Activated CD4-positive, alpha-beta memory T cell treated with anti-CD3 and anti-CD28 coated beads for 36 hours (primary cell): ENCODE data around the gene DNAAF2. TPM values are rescaled to one million over a fixed set of nuclear protein-coding genes. Genes with fewer than 3 reads are reported as not detected.
A peak's percentile ranks its signal among the peaks of the same experiment; 100 is the strongest.
"Not testable (repeated sequence)": the region's sequence is repeated elsewhere in the genome, so short reads cannot be mapped to it uniquely, and the experiment has no call there.

Experiments used
- CTCF ChIA-PET: fragments of 350-600 bp; sonication (Branson Sonifier 250); formaldehyde crosslinking; loops from one replicate; lab custom pipeline; 2021; ENCODE audit warnings: antibody characterized with exemption, inconsistent platforms; lab: Charles Lee
- POLR2A ChIA-PET: fragments of 350-600 bp; sonication (Branson Sonifier 250); formaldehyde crosslinking; loops from one replicate; lab custom pipeline; 2021; ENCODE audit warnings: antibody characterized with exemption; lab: Charles Lee
- DNase-seq: peaks from one replicate; pipeline ENCODE4 v3.0.0-alpha.2; 2020
- H3K27ac Mint-ChIP-seq: one replicate; pipeline ENCODE4 v1.8.0; 2021; ENCODE audit warnings: mixed read lengths
- H3K27me3 Mint-ChIP-seq: one replicate; pipeline ENCODE4 v1.8.0; 2021; ENCODE audit warnings: mixed read lengths
- H3K36me3 Mint-ChIP-seq: one replicate; pipeline ENCODE4 v1.8.0; 2021; ENCODE audit warnings: mixed read lengths
- H3K4me1 Mint-ChIP-seq: one replicate; pipeline ENCODE4 v1.8.0; 2021; ENCODE audit warnings: low read depth, mixed read lengths
- H3K4me3 Mint-ChIP-seq: one replicate; pipeline ENCODE4 v1.8.0; 2021; ENCODE audit warnings: mild to moderate bottlenecking, mixed read lengths
- H3K9me3 Mint-ChIP-seq: one replicate; pipeline ENCODE4 v1.8.0; 2021; ENCODE audit warnings: mixed read lengths
- intact Hi-C: fragments of 100-400 bp; cut with micrococcal nuclease; formaldehyde crosslinking; loops from one replicate; pipeline ENCODE4 v1.15.1; 2023
- total RNA-seq, 2 experiments: library from RNA; stranded (reverse); gene quantifications; one replicate each; pipeline ENCODE4 v1.2.3, GENCODE V29; 2021

Gene DNAAF2
- total RNA-seq, 2 experiments from 2014 or later = 9.9 to 10.4 TPM

DNA sequence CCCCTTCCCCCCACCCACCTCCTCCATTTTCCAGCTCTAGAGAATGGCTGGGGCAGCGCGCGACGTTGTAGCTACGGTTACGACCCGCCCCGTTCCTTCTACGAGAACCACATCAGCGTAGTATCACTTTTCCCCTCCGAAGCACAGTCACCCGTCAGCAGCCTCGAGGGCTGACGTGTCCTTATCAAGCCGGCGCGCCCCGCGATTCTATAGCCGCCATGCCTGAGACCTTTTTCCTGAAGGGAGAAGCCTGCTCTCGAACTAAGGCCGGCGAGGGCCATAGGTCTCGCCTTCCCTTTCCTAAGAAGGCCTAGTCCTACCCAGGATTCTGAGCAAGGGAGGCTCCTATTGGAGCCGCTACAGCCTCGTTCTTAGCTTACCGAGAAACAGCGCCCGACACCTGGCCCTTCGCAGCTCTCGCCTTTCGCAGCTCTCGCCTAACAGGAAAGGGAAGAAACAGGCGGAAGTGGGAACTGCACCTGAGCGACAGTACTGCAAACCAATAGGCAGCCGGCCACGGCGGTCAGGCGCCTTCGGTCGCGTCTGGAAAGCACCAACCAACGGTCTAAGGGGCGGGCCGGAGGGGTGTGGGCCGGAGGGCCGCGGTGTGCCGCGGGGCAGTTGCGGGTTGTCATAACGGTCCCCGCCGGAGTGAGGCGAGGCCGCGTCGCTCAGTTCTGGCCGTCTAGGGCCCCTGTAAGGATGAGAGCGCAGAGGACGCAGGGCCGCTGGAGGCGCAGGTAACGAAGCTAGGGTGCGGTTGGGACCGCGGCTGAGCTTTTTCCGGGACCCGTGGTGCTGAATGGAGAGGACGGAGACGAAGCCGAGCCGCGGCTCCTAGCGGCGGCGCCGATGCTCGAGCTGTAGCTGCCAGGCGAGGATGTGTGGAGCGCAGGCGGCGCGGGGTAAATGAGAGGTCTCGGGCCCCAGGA lies 14.6 kb downstream of the DNAAF2 start, which contains the start of the genes MGAT2 and RPL36AL:
MGAT2 (plus strand) TSS at position 618 of the 932 bp plus-strand sequence. CDS start 470 bp downstream, outside the sequence.
RPL36AL (minus strand) TSS at position 445 of the 932 bp plus-strand sequence. CDS start 1,522 bp downstream, outside the sequence.
- H3K27ac Mint-ChIP-seq = peak within 1 kb of the TSS; percentile 96
- intact Hi-C loops = loop anchor here (1.0 to 5.0 kb wide), 8 partner anchors 14 to 692 kb away; partner anchors contain the start of genes ARF6, DMAC2L, KLHDC2 and L2HGDH
- peaks cover 53% of the 10 kb centered on the region for H3K36me3 Mint-ChIP-seq
- peak within 1 kb of the TSS; percentile 96 for H3K4me3 Mint-ChIP-seq
- peaks cover 39% of the 10 kb centered on the region for H3K4me1 Mint-ChIP-seq
- no peaks in the 10 kb centered on the region for H3K9me3 Mint-ChIP-seq
- CTCF ChIA-PET = interaction anchor here (0.7 to 7.1 kb wide), 11 partner anchors 12 to 243 kb away, joined by 3 to 100 read pairs (median 6); partner anchors contain the start of genes DNAAF2, KLHDC2, LRR1 and NEMF
- no peaks in the 10 kb centered on the region for H3K27me3 Mint-ChIP-seq
- POLR2A ChIA-PET = interaction anchor here (0.6 to 3.5 kb wide), 20 partner anchors 9 to 496 kb away, joined by 3 to 102 read pairs (median 6); partner anchors contain the start of genes DNAAF2, KLHDC2, LRR1 and NEMF
- peak; percentile 98 for DNase-seq

DNA sequence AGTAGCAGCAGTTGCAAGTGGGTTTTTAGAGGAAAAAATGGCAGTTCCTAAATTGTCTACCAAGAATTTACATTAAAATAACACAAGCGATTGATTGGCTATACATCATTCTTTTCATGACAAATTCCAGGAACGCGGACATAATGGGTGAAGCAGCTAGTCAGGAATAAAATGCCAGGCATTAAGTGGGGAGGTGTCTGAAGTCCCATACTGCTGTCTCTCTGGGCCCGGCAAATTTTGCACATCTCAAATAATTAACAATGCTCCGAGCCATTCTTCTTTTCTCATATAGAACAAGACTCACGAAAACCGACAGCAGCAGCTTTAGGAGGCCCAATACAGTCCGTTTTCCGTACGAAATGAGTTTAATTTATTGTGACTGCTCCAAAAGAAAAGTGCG lies 15.3 kb downstream of the DNAAF2 start:
- intact Hi-C loops = loop anchor here (1.0 to 5.0 kb wide), 8 partner anchors 15 to 693 kb away; partner anchors contain the start of genes ARF6, DMAC2L, KLHDC2 and L2HGDH
- peaks cover 34% of the 10 kb centered on the region for H3K4me1 Mint-ChIP-seq
- DNase-seq = no peak
- peak overlapping the region; percentile 96 for H3K27ac Mint-ChIP-seq
- ChIA-PET POLR2A (interaction anchor here (0.6 to 3.5 kb wide), 14 partner anchors 10 to 497 kb away, joined by 3 to 102 read pairs (median 8); partner anchors contain the start of genes DNAAF2, KLHDC2, LRR1 and POLE2), CTCF (interaction anchor here (0.7 to 7.1 kb wide), 9 partner anchors 14 to 244 kb away, joined by 3 to 100 read pairs (median 8); partner anchors contain the start of genes DNAAF2, KLHDC2, LRR1 and NEMF)
- H3K9me3 Mint-ChIP-seq = no peaks in the 10 kb centered on the region
- H3K4me3 Mint-ChIP-seq = peak overlapping the region; percentile 96
- H3K36me3 Mint-ChIP-seq = peaks cover 53% of the 10 kb centered on the region
- no peaks in the 10 kb centered on the region for H3K27me3 Mint-ChIP-seq

DNA sequence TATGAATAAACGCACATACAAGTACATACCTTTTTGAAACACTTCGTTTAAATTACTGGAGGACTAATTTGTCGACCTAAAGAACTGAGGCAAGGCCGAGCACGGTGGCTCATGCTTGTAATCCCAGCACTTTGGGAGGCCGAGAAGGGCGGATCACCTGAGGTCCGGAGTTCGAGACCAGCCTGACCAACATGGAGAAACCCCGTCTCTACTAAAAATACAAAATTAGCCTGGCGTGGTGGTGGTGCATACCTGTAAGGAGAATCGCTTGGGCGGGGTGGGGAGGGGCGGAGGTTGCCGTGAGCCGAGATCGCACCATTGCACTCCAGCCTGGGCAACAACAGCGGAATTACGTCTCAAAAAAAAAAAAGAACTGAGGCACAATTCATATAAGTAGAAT lies 15.8 kb downstream of the DNAAF2 start:
- peak overlapping the region; percentile 96 for H3K4me3 Mint-ChIP-seq
- POLR2A ChIA-PET = interaction anchor here (2.2 to 3.5 kb wide), 5 partner anchors 14 to 243 kb away, joined by 8 to 102 read pairs (median 21); partner anchors contain the start of genes DNAAF2, KLHDC2 and RPS29

DNA sequence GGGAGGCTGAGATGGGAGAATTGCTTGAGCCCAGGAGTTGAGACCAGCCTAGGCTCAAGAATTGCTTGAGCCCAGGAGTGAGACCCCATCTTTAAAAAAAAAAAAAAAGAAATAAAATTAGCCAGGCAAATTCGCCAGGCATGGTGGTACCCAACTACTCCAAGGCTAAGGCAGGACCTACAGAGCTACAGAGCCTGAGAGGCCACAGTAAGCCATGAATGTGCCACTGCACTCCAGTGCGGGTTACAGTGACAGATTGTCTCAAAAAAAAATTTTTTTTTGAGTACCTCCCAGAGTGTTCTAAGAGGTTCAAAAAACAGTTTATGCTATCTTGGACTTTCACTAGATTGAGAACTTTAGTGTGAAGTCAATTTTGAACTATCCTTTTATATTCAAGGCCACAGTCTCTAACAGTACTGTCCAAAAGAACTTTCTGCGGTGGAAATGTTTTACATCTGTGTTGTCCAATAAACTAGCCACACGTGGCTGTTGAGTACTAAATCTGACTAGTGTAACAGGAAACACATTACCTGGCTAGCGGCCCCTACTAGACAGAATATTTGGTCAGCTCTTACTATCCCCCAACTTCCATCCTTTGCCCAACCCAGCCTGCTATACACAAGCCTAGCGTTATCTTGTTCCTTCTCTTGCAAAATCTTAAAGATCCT lies 17.1 kb downstream of the DNAAF2 start:
- no peak for DNase-seq
- Mint-ChIP-seq H3K4me1 (peaks cover 22% of the 10 kb centered on the region), H3K9me3 (no peaks in the 10 kb centered on the region), H3K27me3 (no peaks in the 10 kb centered on the region), H3K27ac (peak overlapping the region; percentile 40), H3K36me3 (peaks cover 53% of the 10 kb centered on the region), H3K4me3 (peak overlapping the region; percentile 2)
- CTCF ChIA-PET = interaction anchor here (1.0 kb wide), 1 partner anchor 16 kb away, joined by 3 read pairs; no protein-coding TSS in a partner anchor
- intact Hi-C loops = no loop called here
- POLR2A ChIA-PET = interaction anchor here (1.1 kb wide), 1 partner anchor 31 kb away, joined by 4 read pairs; the partner anchor contains the start of gene RPS29

More for the DNA sequence above, 15.8 kb downstream of the DNAAF2 start:
- DNase-seq = peak; percentile 33
- intact Hi-C loops, H3K27me3 Mint-ChIP-seq, H3K9me3 Mint-ChIP-seq: not testable (repeated sequence)
- Mint-ChIP-seq H3K4me1 (peaks cover 31% of the 10 kb centered on the region), H3K27ac (peak overlapping the region; percentile 96), H3K36me3 (peaks cover 52% of the 10 kb centered on the region)
- CTCF ChIA-PET = interaction anchor here (1.2 to 7.1 kb wide), 7 partner anchors 14 to 243 kb away, joined by 3 to 100 read pairs (median 10); partner anchors contain the start of genes DNAAF2, KLHDC2, LRR1 and NEMF

DNA sequence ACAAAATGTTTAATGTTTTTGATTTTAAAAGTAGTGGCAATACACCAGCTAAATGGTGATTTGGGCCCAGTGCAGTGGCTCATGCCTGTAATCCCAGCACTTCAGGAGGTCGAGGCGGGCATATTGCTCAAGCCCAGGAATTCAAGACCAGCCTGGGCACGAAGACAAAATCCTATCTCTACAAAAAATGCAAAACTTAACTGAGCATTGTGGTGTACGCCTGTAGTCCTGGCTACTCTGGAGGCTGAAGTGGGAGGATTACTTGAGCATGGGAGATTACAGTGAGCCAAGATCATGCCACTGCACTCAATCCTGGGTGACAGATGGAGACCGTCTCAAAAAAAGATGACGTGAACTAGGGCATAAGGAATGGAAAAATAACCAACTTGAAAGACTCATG lies 19.3 kb downstream of the DNAAF2 start:
- POLR2A ChIA-PET = no interaction called here
- Mint-ChIP-seq H3K9me3 (no peaks in the 10 kb centered on the region), H3K4me3 (no peak overlapping the region), H3K36me3 (peaks cover 41% of the 10 kb centered on the region), H3K4me1 (peaks cover 20% of the 10 kb centered on the region), H3K27me3 (no peaks in the 10 kb centered on the region), H3K27ac (no peak overlapping the region)
- CTCF ChIA-PET = no interaction called here
- DNase-seq = no peak
- intact Hi-C loops = no loop called here

DNA sequence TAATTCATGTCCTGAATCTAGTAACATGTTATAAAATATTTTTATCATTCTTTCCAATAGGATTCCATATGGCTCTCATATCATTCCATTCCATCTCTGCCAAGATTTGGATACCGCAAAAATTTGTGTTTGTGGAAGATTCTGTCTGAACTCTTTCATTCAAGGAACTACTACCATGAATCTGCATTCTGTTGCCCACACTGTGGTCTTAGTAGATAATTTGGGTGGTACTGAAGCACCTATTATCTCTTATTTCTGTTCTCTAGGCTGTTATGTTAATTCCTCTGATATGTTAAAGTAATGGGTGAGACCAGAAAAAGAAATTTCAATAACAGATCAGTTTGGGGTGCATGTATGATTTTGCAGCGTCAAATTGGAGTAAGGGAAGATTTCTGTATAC lies 20.8 kb downstream of the DNAAF2 start:
- DNase-seq = no peak
- Mint-ChIP-seq H3K36me3 (peaks cover 34% of the 10 kb centered on the region), H3K27me3 (no peaks in the 10 kb centered on the region), H3K9me3 (no peaks in the 10 kb centered on the region), H3K27ac (no peak overlapping the region), H3K4me3 (no peak overlapping the region), H3K4me1 (peaks cover 22% of the 10 kb centered on the region)
- intact Hi-C loops = no loop called here
- CTCF ChIA-PET = no interaction called here
- POLR2A ChIA-PET = no interaction called here

DNA sequence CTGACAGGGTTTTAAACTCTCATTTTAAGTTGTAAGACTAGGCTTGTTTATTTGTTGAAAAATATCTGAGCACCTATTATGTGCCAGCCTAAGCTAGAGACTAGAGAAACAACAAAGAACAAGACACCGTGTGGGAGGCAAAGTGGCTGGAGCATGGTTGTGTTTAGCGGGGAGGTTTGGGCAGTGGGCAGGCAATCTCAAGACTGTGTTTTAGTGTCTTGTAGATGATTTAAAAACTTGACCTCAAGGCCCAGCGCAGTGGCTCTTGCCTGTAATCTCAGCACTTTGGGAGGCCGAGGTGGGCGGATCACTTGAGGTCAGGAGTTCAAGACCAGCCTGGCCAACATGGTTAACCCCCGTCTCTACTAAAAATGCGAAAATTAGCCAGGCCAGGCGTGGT lies 22.4 kb downstream of the DNAAF2 start:
- ChIA-PET CTCF (interaction anchor here (0.7 to 1.2 kb wide), 3 partner anchors 21 to 48 kb away, joined by 3 to 4 read pairs (median 3); no protein-coding TSS in a partner anchor), POLR2A (interaction anchor here (1.2 to 1.4 kb wide), 3 partner anchors 8 to 14 kb away, joined by 3 to 6 read pairs (median 4); partner anchors contain the start of genes LRR1, MGAT2 and RPL36AL)
- Mint-ChIP-seq H3K36me3 (peaks cover 28% of the 10 kb centered on the region), H3K9me3 (no peaks in the 10 kb centered on the region), H3K4me3 (no peak overlapping the region), H3K27ac (no peak overlapping the region), H3K4me1 (peaks cover 10% of the 10 kb centered on the region), H3K27me3 (no peaks in the 10 kb centered on the region)
- intact Hi-C loops = no loop called here
- no peak for DNase-seq

DNA sequence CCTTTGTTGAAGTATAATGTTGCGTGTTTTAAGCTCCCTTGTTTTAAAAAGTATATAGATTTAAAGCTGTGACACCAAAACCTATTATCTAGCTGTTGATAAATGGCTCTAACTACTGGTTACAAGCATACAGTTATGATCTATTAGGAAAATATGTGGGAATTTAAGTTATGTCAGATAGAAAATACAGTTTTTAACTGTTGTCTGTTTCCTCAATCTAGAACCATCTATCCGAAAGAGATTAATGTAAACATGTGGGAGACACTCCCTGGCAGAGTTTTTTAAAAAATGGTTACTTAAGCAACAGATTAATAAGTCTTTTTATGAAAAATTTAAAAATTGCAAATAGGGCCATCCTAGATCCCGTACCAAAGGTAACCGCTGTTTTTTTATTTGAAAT lies 22.8 kb downstream of the DNAAF2 start:
- peaks cover 6% of the 10 kb centered on the region for H3K4me1 Mint-ChIP-seq
- no peak for DNase-seq
- H3K36me3 Mint-ChIP-seq = peaks cover 29% of the 10 kb centered on the region
- no peak overlapping the region for H3K4me3 Mint-ChIP-seq
- H3K27ac Mint-ChIP-seq = no peak overlapping the region
- ChIA-PET POLR2A (interaction anchor here (1.2 to 1.4 kb wide), 3 partner anchors 9 to 13 kb away, joined by 3 to 6 read pairs (median 4); partner anchors contain the start of genes LRR1, MGAT2 and RPL36AL), CTCF (interaction anchor here (1.0 to 1.2 kb wide), 2 partner anchors 22 to 25 kb away, joined by 3 read pairs; no protein-coding TSS in a partner anchor)
- no peaks in the 10 kb centered on the region for H3K27me3 Mint-ChIP-seq
- no peaks in the 10 kb centered on the region for H3K9me3 Mint-ChIP-seq
- intact Hi-C loops = no loop called here

DNA sequence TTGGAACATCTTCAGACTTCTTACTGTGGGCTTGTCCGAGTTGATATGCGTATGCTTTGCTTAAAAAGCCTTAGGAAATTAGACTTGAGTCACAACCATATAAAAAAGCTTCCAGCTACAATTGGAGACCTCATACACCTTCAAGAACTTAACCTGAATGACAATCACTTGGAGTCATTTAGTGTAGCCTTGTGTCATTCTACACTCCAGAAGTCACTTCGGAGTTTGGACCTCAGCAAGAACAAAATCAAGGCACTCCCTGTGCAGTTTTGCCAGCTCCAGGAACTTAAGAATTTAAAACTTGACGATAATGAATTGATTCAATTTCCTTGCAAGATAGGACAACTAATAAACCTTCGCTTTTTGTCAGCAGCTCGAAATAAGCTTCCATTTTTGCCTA lies 27.5 kb downstream of the DNAAF2 start:
- Mint-ChIP-seq H3K36me3 (peaks cover 26% of the 10 kb centered on the region), H3K9me3 (no peaks in the 10 kb centered on the region), H3K27me3 (no peaks in the 10 kb centered on the region), H3K27ac (no peak overlapping the region), H3K4me1 (peaks cover 12% of the 10 kb centered on the region), H3K4me3 (no peak overlapping the region)
- intact Hi-C loops = no loop called here
- no peak for DNase-seq
- CTCF ChIA-PET = no interaction called here
- POLR2A ChIA-PET = no interaction called here

DNA sequence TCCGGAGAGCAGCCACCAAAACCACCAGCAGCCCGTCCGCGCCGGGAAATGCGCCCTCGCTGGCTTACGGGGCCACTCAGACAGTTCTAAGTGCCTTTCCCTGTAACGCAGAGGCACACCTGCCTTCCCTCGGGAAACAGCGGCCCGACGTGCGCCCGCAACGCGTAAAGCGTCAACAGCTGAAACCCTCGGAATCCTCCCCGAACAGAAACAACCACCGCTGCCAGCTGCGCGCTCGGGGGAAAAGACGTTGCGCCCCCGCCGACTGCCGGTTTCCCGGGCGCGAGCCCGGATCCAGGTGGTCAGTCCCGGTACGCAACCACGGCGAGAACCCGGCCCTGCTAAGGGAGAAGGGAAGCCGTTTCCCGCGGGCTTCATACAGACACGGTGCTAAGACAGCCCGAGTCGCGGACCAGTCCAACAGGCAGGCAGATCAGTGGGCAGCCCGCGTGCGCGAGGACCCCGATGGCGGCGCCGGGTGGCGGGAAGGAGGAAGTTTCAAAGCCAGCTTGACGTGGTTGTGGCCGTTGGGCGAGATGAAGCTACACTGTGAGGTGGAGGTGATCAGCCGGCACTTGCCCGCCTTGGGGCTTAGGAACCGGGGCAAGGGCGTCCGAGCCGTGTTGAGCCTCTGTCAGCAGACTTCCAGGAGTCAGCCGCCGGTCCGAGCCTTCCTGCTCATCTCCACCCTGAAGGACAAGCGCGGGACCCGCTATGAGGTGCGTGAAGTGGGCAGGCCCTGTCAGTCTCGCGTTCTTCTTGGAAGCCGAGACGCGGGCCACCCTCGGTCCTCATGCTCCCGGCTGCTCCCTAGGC lies 36.4 kb downstream of the DNAAF2 start, which contains the start of gene LRR1:
LRR1 (plus strand) TSS at position 456 of the 816 bp plus-strand sequence; CDS start at position 537, 81 bp downstream.
- CTCF ChIA-PET = interaction anchor here (1.4 to 2.7 kb wide), 4 partner anchors 12 to 264 kb away, joined by 5 to 18 read pairs (median 10); partner anchors contain the start of genes DNAAF2, MGAT2, RPL36AL and RPS29
- peak within 1 kb of the TSS; percentile 96 for H3K4me3 Mint-ChIP-seq
- POLR2A ChIA-PET = interaction anchor here (0.9 to 2.9 kb wide), 13 partner anchors 13 to 170 kb away, joined by 3 to 44 read pairs (median 4); partner anchors contain the start of genes KLHDC2, MGAT2, RPL36AL and RPS29
- peak; percentile 90 for DNase-seq
- H3K27ac Mint-ChIP-seq = peak within 1 kb of the TSS; percentile 97
- intact Hi-C loops = loop anchor here (1.0 kb wide), 3 partner anchors 12 to 36 kb away; partner anchors contain the start of genes MGAT2, RPL36AL and RPS29
- H3K27me3 Mint-ChIP-seq = no peaks in the 10 kb centered on the region
- H3K36me3 Mint-ChIP-seq = peaks cover 21% of the 10 kb centered on the region
- H3K9me3 Mint-ChIP-seq = no peaks in the 10 kb centered on the region
- peaks cover 18% of the 10 kb centered on the region for H3K4me1 Mint-ChIP-seq
